ENCODE data around the gene BAIAP2L1. TPM values are rescaled to one million over a fixed set of nuclear protein-coding genes. Genes with fewer than 3 reads are reported as not detected.
"Not testable (repeated sequence)": the region's sequence is repeated elsewhere in the genome, so short reads cannot be mapped to it uniquely, and the experiment has no call there.

BAIAP2L1 gene
- 10 to 100 TPM in 3 of 4 donors, 1 to 10 TPM in 1; 2.3 to 15.6 (median 14.0) TPM for polyA plus RNA-seq (ENCODE audit: insufficient read length in 4 of 4)

DNA sequence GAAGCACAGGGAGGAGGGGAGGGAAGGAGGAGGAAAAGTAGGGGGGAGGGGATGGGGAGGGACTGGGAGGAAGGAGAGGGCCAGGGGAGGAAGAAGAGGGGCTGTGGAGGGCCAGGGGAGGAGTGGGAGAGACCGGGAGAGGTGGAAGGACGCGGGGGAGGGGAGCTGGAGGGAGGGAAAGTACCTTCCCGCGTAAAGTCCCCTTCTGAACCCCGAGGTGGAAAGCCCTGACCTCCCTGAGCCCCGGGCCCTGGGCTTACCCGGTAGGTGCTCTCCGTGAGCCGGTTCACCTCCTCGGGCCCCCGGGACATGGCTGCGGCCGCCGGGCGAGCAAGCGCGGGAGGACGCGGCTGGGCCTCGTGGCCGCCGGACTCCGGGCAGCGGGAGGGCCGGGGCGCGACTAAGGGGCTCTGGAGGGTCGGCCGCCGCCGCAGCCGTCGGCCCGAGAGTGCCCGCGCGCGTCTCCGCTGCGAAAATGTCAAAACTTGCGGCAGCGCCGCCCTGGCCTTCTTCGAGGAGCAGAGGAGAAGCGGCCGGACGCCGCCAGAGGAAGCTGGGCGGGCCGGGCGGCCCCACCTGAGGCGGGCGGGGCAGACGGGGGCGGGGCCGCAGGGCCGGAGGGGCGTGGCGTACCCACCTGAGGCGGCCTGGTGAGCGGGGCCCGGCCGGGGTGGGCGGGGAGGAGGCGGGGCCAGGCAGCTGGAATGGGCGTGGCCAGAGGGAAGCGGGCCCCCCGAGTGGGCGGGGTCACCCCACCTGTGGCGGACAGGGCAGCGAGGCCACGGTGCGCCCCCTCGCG, at the start of gene BAIAP2L1:
TSS of gene BAIAP2L1 (minus strand) at position 549 of the 799 bp plus-strand sequence. CDS start at position 311, 238 bp downstream.
- DNase-seq (ENCODE audit: low read depth in 4 of 4, low spot score in 3 of 4) = peak in 3 of 4 donors; percentile 60 to 75 (median 67)

DNA sequence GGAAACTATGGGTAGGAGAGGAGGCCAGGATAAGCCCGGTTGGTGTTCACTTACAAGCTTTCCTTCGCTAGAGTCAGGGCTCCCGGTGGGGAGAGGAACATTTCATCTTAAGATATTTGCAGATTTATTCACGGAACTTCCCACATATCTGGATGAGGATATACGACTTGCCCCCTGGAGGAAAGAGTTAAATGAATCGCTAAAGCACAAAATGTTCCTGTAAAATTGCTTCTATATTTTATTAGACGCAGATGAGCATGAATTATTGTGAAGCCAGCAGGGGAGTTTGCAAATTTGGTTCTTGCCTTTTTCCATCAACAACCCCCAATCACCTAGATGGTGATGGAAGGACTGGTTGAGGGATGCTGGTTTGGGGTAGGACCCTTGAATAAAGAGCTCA, 47.9 kb upstream of the BAIAP2L1 start:
- no peak for DNase-seq (ENCODE audit: low read depth in 4 of 4, low spot score in 3 of 4)

DNA sequence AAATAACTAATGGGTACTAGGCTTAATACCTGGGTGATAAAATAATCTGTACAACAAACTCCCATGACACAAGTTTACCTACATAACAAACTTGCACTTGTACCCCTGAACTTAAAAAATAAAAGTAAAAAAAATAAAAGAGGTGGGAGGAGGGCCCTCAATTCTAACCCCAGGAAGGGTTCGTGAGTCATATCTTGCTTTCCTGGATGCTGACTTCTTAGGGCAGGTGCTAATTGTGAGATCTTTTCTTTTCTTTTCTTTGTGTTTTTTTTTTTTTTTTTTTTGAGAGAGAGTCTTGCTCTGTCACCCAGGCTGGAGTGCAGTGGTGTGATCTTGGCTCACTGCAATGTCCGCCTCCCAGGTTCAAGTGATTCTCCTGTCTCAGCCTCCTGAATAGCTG, 40.1 kb upstream of the BAIAP2L1 start:
- not testable (repeated sequence) for DNase-seq (ENCODE audit: low read depth in 4 of 4, low spot score in 3 of 4)

GRCh38 chr7:98439484-98439883, 38.6 kb upstream of the BAIAP2L1 start:
- no peak for DNase-seq (ENCODE audit: low read depth in 4 of 4, low spot score in 3 of 4)

- DNase-seq (ENCODE audit: low read depth in 4 of 4, low spot score in 3 of 4) = no peak
Observed at GRCh38 chr7:98434087-98434486, 33.2 kb upstream of the BAIAP2L1 start.

DNA sequence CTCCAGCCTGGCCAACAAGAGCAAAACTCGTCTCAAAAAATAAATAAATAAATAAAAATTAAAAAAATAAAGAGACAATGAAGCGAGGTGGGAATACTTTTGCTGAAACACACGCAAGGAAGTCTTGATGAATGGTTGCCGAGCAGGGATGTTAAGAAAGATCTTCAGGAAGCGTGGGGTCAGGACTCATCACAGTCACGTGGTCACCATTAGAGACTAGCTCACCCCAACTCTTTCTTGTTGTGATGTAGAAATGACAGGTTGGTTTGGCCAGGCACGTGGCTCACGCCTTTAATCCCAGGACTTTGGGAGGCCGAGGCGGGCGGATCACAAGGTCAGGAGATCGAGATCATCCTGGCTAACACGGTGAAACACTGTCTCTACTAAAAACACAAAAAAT, 28.9 kb upstream of the BAIAP2L1 start:
- DNase-seq (ENCODE audit: low read depth in 4 of 4, low spot score in 3 of 4) = no peak

- no peak for DNase-seq (ENCODE audit: low read depth in 4 of 4, low spot score in 3 of 4)
Observed at GRCh38 chr7:98423043-98423442, 22.2 kb upstream of the BAIAP2L1 start.

DNA sequence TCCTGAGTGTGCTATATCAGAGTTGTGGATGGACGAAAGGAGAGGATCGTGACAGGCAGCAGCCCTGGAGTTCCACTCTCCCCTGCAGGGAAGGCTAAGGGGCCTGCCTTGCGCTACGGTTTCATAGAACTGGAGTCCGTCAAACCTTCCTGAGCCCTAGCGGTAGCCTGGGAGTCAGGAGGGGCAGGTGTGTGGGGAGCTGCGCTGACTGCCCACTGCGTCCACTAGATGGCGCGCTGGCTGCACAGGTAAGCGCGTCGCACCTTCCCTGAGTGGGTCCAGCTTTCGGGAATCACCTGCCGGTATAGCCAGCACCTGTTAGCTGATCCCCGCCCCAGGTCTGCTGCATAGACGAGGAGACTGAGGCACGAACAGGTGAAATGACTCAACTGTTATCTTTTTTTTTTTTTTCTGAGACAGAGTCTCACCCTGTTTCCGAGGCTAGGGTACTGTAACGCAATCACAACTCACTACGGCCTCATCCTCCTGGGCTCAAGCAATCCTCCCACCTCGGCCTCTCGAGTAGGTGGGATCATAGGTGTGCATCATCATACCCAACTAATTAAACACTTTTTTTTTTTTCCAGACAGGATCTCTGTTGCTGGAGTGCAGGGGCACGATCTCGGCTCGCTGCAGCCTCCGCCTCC, 20.2 kb upstream of the BAIAP2L1 start:
- peak in 1 of 4 donors; percentile 37 for DNase-seq (ENCODE audit: low read depth in 4 of 4, low spot score in 3 of 4)

DNA sequence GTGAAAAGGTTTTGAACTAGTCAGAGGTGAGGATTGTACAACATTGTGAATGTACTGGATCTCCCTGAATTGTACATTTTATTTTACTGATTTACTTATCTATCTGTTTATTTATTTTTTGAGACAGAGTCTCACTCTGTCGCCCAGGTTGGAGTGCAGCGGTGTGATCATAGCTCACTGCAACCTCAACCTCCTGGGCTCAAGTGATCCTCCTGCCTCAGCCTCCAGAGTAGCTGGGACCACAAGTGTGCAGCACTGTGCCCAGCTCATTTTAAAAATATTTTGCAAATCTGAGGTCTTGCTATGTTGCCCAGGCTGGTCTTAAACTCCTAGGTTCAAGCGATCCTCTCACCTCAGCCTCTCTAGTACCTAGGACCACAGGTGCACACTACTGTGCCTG, 19.1 kb upstream of the BAIAP2L1 start:
- DNase-seq (ENCODE audit: low read depth in 4 of 4, low spot score in 3 of 4) = not testable (repeated sequence)

- DNase-seq (ENCODE audit: low read depth in 4 of 4, low spot score in 3 of 4) = not testable (repeated sequence)
Observed at GRCh38 chr7:98419316-98419691, 18.4 kb upstream of the BAIAP2L1 start.

DNA sequence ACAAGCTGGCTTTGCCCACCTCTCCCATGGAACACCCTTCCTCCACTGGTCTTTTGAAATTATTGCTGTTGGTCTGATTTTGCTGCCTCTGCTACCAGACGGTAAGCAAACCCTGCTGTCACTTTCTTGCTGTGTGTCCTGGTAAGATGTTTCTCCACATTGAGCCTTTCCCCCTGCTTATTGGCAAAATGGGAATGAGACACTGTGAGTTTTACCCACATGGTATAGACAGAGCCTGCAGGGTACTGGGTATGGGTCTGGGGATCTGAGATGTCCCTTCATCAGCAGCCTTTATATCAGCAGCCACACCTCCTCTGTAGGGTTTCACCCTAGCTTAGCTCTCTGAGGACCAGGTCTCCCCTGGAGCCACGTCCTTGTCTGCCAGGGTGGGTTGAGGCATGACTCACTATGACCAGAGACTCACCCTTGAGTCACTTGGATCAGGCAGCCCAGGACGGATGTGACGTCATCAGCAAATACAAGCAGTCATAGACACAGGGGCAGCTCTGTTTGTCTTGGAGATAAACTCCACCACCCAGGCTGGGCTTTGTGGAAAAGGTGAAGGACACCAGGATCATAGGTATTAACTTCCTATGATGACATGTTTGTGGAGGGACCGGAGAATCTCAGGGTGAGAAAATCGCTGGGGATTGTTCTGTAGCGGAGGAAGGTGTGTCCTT, 17.9 kb upstream of the BAIAP2L1 start:
- no peak for DNase-seq (ENCODE audit: low read depth in 4 of 4, low spot score in 3 of 4)

- DNase-seq (ENCODE audit: low read depth in 4 of 4, low spot score in 3 of 4) = no peak
Observed at GRCh38 chr7:98418271-98418635, 17.4 kb upstream of the BAIAP2L1 start.

GRCh38 chr7:98417604-98418270, 16.8 kb upstream of the BAIAP2L1 start:
- not testable (repeated sequence) for DNase-seq (ENCODE audit: low read depth in 4 of 4, low spot score in 3 of 4)

- DNase-seq (ENCODE audit: low read depth in 4 of 4, low spot score in 3 of 4) = no peak
Observed at GRCh38 chr7:98414205-98414900, 13.5 kb upstream of the BAIAP2L1 start.

DNA sequence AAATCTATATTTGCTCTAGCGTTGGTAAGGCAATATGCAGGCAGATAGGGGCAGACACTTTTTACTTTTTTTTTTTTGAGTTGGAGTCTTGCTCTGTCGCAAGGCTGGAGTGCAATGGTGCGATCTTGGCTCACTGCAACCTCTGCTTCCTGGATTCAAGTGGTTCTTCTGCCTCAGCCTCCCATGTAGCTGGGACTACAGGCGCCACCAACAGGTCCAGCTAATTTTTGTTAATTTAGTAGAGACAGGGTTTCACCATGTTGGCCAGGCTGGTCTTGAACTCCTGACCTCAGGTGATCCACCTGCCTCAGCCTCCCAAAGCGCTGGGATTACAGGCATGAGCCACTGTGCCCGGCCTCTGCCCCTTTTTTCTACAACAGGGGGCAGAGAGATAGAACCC, 12.8 kb upstream of the BAIAP2L1 start:
- DNase-seq (ENCODE audit: low read depth in 4 of 4, low spot score in 3 of 4) = not testable (repeated sequence)

DNA sequence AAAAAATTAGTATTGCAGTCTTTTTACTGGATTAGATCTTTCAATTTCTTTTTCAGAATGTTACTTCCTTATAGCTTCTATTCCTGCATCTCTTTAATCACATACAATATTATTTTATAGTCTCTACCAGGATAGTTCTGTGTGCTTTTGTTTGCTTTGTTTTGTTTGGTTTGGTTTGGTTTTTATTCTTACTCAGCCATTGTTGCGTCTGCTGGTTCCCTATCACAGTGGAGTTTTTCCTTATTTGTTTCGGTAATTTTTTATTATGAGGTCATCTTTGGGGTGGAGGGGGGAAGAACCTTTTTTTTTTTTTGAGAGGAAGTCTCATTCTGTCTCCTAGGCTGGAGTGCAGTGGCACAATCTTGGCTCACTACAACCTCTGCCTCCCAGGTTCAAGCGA, 9.0 kb upstream of the BAIAP2L1 start:
- no peak for DNase-seq (ENCODE audit: low read depth in 4 of 4, low spot score in 3 of 4)

DNA sequence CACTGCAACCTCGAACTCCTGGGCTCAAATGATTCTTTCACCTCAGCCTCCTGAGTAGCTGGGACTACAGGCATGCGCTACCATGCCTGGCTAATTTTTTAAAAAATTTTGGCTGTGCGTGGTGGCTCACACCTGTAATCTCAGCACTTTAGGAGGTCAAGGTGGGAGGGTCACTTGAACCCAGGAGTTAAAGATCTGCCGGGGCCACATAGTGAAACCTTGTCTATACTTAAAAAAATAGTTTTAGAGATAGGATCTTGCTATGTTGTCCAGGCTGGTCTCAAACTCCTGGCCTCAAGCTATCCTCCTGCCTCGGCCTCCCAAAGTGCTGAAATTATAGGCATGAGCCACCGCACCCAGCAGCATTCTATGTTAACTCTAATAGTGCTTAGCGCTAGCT, 7.3 kb upstream of the BAIAP2L1 start:
- not testable (repeated sequence) for DNase-seq (ENCODE audit: low read depth in 4 of 4, low spot score in 3 of 4)

DNA sequence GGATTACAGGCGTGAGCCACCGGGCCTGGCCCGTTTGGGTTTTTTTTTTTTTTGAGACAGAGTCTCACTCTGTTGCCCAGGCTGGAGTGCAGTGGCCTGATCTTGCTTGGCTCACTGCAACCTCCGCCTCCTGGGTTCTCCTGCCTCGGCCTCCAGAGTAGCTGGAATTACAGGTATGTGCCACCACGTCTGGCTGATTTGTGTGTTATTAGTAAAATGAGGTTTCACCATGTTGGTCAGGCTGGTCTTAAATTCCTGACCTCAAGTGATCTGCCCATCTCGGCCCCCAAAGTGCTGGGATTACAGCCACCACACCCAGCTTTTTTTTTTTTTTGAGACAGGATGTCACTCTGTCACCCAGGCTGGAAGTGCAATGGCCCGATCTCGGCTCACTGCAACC, 5.9 kb upstream of the BAIAP2L1 start:
- DNase-seq (ENCODE audit: low read depth in 4 of 4, low spot score in 3 of 4) = no peak

DNA sequence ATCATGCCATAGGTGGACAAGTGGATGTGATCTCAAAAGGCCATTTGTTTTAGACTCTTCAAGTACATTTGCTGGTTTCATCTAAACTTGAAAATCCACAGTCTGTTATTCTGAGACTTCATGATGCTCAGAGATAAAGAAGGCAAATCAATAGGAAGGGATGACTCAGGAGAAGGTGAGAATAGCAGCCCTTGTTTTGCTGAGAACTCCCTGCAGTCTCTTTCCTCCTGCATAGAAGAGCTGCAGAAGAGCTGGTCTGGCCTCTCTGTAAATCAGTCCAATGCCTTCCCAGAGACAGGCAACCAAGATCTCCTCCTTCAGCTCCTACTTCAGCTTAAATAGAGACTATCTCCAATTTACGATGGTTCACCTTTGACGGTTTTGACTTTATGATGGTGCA, 4.0 kb upstream of the BAIAP2L1 start:
- DNase-seq (ENCODE audit: low read depth in 4 of 4, low spot score in 3 of 4) = no peak

- no peak for DNase-seq (ENCODE audit: low read depth in 4 of 4, low spot score in 3 of 4)
Observed at GRCh38 chr7:98399890-98400541, 874 bp downstream of the BAIAP2L1 start.
